GM18867 (cell line): ENCODE measurements around the gene METAP1.
"Not testable (repeated sequence)": the region's sequence is repeated elsewhere in the genome, so short reads cannot be mapped to it uniquely, and the experiment has no call there.

Experiments used
- ATAC-seq: cut with Tn5 transposase; IDR thresholded peaks from one replicate; pipeline ENCODE4 v1.9.1; 2021; ENCODE audit warnings: mild to moderate bottlenecking, moderate library complexity; ENCODE audit not compliant: unreplicated experiment

METAP1 gene

GRCh38 chr4:99090481-99091215 lies 95.1 kb downstream of the METAP1 start:
- ATAC-seq, result no peak

- no peak for ATAC-seq
Measured at GRCh38 chr4:99091216-99091575, 95.7 kb downstream of the METAP1 start.

GRCh38 chr4:99091841-99092240 lies 96.3 kb downstream of the METAP1 start:
- not testable (repeated sequence) for ATAC-seq

GRCh38 chr4:99099311-99099710 lies 103.8 kb downstream of the METAP1 start:
- no peak for ATAC-seq

- not testable (repeated sequence) for ATAC-seq
Measured at GRCh38 chr4:99099814-99100213, 104.3 kb downstream of the METAP1 start.

- no peak for ATAC-seq
Measured at GRCh38 chr4:99100876-99101275, 105.4 kb downstream of the METAP1 start.

GRCh38 chr4:99102634-99103033 lies 107.1 kb downstream of the METAP1 start:
- no peak for ATAC-seq

- ATAC-seq, result no peak
Measured at GRCh38 chr4:99103166-99103565, 107.6 kb downstream of the METAP1 start.

- ATAC-seq, result no peak
Measured at GRCh38 chr4:99104153-99104552, 108.6 kb downstream of the METAP1 start.

GRCh38 chr4:99109286-99109685 lies 113.8 kb downstream of the METAP1 start:
- not testable (repeated sequence) for ATAC-seq
